NCI-H2196 (cell line): ENCODE data around the gene TGFBR3.
A peak's percentile ranks its signal among the peaks of the same experiment; 100 is the strongest.

ENCODE experiments used
- DNase-seq: peaks from one replicate; lab custom pipeline; 2025; ENCODE audit not compliant: unreplicated experiment; lab: John Stamatoyannopoulos, UW

Gene TGFBR3

GRCh38 chr1:91764471-91765115 lies 121.4 kb downstream of the TGFBR3 start:
- DNase-seq = no peak

- no peak for DNase-seq
Observed at GRCh38 chr1:91763252-91763651, 122.7 kb downstream of the TGFBR3 start.

- no peak for DNase-seq
Observed at GRCh38 chr1:91761295-91761721, 124.6 kb downstream of the TGFBR3 start.

GRCh38 chr1:91760512-91760911 lies 125.4 kb downstream of the TGFBR3 start:
- no peak for DNase-seq

GRCh38 chr1:91759076-91759475 lies 126.9 kb downstream of the TGFBR3 start:
- DNase-seq = no peak

GRCh38 chr1:91757763-91758460 lies 128.0 kb downstream of the TGFBR3 start:
- DNase-seq = no peak

GRCh38 chr1:91755702-91756287 lies 130.2 kb downstream of the TGFBR3 start:
- DNase-seq = no peak

- DNase-seq = no peak
Observed at GRCh38 chr1:91754816-91755580, 131.0 kb downstream of the TGFBR3 start.

GRCh38 chr1:91754348-91754747 lies 131.6 kb downstream of the TGFBR3 start:
- DNase-seq = no peak

- DNase-seq = no peak
Observed at GRCh38 chr1:91753878-91754277, 132.1 kb downstream of the TGFBR3 start.

GRCh38 chr1:91752324-91752723 lies 133.6 kb downstream of the TGFBR3 start:
- no peak for DNase-seq

- no peak for DNase-seq
Observed at GRCh38 chr1:91751275-91751674, 134.7 kb downstream of the TGFBR3 start.

GRCh38 chr1:91750398-91750996 lies 135.5 kb downstream of the TGFBR3 start:
- no peak for DNase-seq

- DNase-seq = peak; percentile 29
Observed at GRCh38 chr1:91749788-91750231, 136.1 kb downstream of the TGFBR3 start.

GRCh38 chr1:91747666-91748065 lies 138.3 kb downstream of the TGFBR3 start:
- no peak for DNase-seq

- no peak for DNase-seq
Observed at GRCh38 chr1:91746728-91747338, 139.1 kb downstream of the TGFBR3 start.

GRCh38 chr1:91745640-91746373 lies 140.1 kb downstream of the TGFBR3 start:
- DNase-seq = no peak

GRCh38 chr1:91744953-91745639 lies 140.9 kb downstream of the TGFBR3 start:
- DNase-seq = peak; percentile 53

- peak; percentile 85 for DNase-seq
Observed at GRCh38 chr1:91742848-91743292, 143.1 kb downstream of the TGFBR3 start.
